Breast epithelium (tissue), 3 donors: Measurements from ENCODE around the gene RPRML.

Source experiments
- CTCF ChIP-seq, 3 donors: fragments of 450-650 bp; IDR thresholded peaks; one replicate each; pipeline ENCODE4 v1.5.1; 2016 to 2017; ENCODE audit warnings: antibody characterized with exemption in 3 of 3, mild to moderate bottlenecking in 3 of 3, moderate library complexity in 3 of 3
- POLR2A ChIP-seq: fragments of 450-650 bp; IDR thresholded peaks from one replicate; pipeline ENCODE4 v1.6.1; 2016; ENCODE audit warnings: antibody characterized with exemption, mild to moderate bottlenecking, moderate library complexity
- POLR2AphosphoS5 ChIP-seq, 3 donors: sonication (generic); formaldehyde crosslinking; IDR thresholded peaks; one replicate each; pipeline ENCODE4 v1.6.1; 2017; ENCODE audit warnings: antibody characterized with exemption in 3 of 3

DNA sequence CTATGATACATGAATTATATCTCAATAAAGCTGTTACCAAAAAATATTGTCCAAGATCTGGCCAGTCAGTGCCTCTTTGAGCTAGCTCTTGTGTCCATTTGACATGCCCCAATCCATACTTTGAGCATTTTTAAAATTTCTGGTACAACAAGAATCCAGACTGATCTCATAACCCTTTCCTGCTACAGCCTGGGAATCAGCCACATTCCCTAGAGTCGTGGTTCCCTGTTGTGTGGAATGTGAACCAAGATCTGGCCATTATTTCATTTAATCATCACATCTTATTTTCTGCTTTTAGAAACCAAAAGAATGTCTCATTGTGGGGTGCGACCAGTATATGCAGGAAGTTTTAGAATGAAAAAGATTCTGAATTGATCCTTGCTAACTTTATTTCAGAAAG is 34.3 kb upstream of the RPRML start:
- no peak for TF ChIP-seq CTCF (IDR thresholded peaks at IDR 0.05)
- TF ChIP-seq POLR2A = no peak
- no peak for TF ChIP-seq POLR2AphosphoS5 (IDR thresholded peaks at IDR 0.05)
